A673 (cell line): ENCODE measurements around the gene ZP3. TPM values are rescaled to one million over a fixed set of nuclear protein-coding genes. Genes with fewer than 3 reads are reported as not detected.

Experiments used
- BruUV-seq: library from RNA; stranded (reverse); fragments of 400-500 nt; replicated peaks from 2 replicates; lab custom pipeline; 2021; lab: Mats Ljungman, UMichigan
- CTCF ChIA-PET: fragments of 300-600 bp; sonication (Branson Sonifier 250); formaldehyde crosslinking; loops from one replicate; lab custom pipeline; 2022; ENCODE audit warnings: antibody characterized with exemption; lab: Charles Lee
- POLR2A ChIA-PET: fragments of 300-600 bp; sonication (Branson Sonifier 250); formaldehyde crosslinking; loops from one replicate; lab custom pipeline; 2022; ENCODE audit warnings: antibody characterized with exemption; ENCODE audit not compliant: low non-redundant PET; lab: Charles Lee
- DNase-seq: peaks from one replicate; pipeline ENCODE4 v3.0.0-alpha.2; 2015; ENCODE audit warnings: low spot score
- H3K27ac ChIP-seq: fragments of 200-600 bp; sonication (generic); 2 replicates; pipeline ENCODE4 v1.5.1; 2016; ENCODE audit warnings: mixed run types, low read depth, mild to moderate bottlenecking, mixed read lengths, antibody characterized with exemption, low read length; ENCODE audit not compliant: poor library complexity, severe bottlenecking
- H3K27me3 ChIP-seq: fragments of 200-600 bp; sonication (generic); replicated peaks from 2 replicates; pipeline ENCODE4 v1.6.1; 2017; ENCODE audit warnings: mixed run types, low read depth, mild to moderate bottlenecking, mixed read lengths, antibody characterized with exemption, low read length; ENCODE audit not compliant: insufficient read depth, poor library complexity
- H3K36me3 ChIP-seq: fragments of 200-600 bp; sonication (generic); 2 replicates; pipeline ENCODE4 v1.6.1; 2016; ENCODE audit warnings: mixed run types, mild to moderate bottlenecking, mixed read lengths, antibody characterized with exemption, low read length; ENCODE audit not compliant: insufficient read depth, poor library complexity, severe bottlenecking
- H3K4me1 ChIP-seq: fragments of 200-600 bp; sonication (generic); 2 replicates; pipeline ENCODE4 v1.6.1; 2017; ENCODE audit warnings: mixed run types, mild to moderate bottlenecking, mixed read lengths, antibody characterized with exemption, low read length; ENCODE audit not compliant: insufficient read depth, poor library complexity, severe bottlenecking
- H3K4me3 ChIP-seq: fragments of 200-600 bp; sonication (generic); 2 replicates; pipeline ENCODE4 v1.5.1; 2016; ENCODE audit warnings: low read depth, mixed run types, mild to moderate bottlenecking, mixed read lengths, low read length; ENCODE audit not compliant: poor library complexity, severe bottlenecking
- H3K9me3 ChIP-seq: fragments of 200-600 bp; sonication (generic); 2 replicates; pipeline ENCODE4 v1.6.1; 2016; ENCODE audit warnings: mixed run types, low read depth, mild to moderate bottlenecking, mixed read lengths, antibody characterized with exemption, low read length; ENCODE audit not compliant: poor library complexity, severe bottlenecking
- CTCF ChIP-seq: fragments of 300-800, 200-600 bp; sonication (generic); conservative IDR thresholded peaks from 2 replicates; pipeline ENCODE4 v1.5.1; 2017; ENCODE audit warnings: low read depth, mild to moderate bottlenecking, antibody characterized with exemption, low read length, moderate library complexity, mixed read lengths
- EZH2 ChIP-seq: fragments of 200-600 bp; sonication (generic); IDR thresholded peaks from 2 replicates; pipeline ENCODE4 v1.6.1; 2017; ENCODE audit warnings: borderline replicate concordance, low read depth, mild to moderate bottlenecking, mixed read lengths, antibody characterized with exemption, low read length; ENCODE audit not compliant: poor library complexity, severe bottlenecking
- intact Hi-C: fragments of 100-400 bp; cut with micrococcal nuclease; formaldehyde crosslinking; loops from one replicate; pipeline ENCODE4 v1.10.0; 2022; ENCODE audit not compliant: unreplicated experiment
- total RNA-seq: library from RNA; stranded (reverse); gene quantifications from 2 replicates; pipeline ENCODE4 v1.2.3, GENCODE V29; 2021

The ZP3 gene
- total RNA-seq, 1 experiment from 2014 or later: 9.4 TPM

DNA sequence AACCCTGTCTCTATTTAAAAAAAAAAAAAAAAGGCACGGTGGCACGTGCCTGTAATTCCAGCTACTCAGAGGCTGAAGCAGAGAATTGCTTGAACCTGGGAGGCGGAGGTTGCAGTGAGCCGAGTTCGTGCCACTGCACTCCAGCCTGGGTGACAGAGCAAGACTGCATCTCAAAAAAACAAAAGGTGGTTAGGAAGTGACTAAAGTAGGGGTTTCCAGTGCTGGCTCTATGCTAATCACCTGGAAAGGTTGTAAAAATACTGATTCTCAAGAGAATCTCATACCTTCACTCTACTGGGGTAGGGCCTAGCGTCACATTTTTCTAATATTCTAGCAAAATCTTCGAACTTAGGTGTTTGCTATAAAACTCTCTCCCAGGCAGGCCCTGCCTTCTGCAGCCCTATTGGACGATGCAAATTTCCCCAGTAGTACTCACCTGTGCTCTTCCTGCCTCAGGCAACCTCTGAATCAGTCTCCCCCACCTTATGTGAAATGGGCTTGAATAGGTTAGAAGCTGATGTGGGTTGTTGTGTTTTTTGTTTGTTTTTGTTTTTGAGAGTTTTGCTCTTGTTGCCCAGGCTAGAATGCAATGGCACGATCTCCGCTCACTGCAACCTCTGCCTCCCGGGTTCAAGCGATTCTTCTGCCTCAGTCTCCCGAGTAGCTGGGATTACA lies 3.5 kb downstream of the ZP3 start:
- peaks cover 3% of the 10 kb centered on the region for H3K4me1 ChIP-seq
- H3K9me3 ChIP-seq: no peaks in the 10 kb centered on the region
- intact Hi-C loops: no loop called here
- H3K27me3 ChIP-seq: no peaks in the 10 kb centered on the region
- no peak for TF ChIP-seq EZH2
- no peak for TF ChIP-seq CTCF
- H3K4me3 ChIP-seq: no peak overlapping the region
- POLR2A ChIA-PET: interaction anchor here (0.5 kb wide), 1 partner anchor 13 kb away, joined by 12 read pairs; no protein-coding TSS in a partner anchor
- DNase-seq: no peak
- BruUV-seq: no TSS peak
- CTCF ChIA-PET: no interaction called here
- H3K27ac ChIP-seq: no peak overlapping the region
- H3K36me3 ChIP-seq: no peaks in the 10 kb centered on the region

DNA sequence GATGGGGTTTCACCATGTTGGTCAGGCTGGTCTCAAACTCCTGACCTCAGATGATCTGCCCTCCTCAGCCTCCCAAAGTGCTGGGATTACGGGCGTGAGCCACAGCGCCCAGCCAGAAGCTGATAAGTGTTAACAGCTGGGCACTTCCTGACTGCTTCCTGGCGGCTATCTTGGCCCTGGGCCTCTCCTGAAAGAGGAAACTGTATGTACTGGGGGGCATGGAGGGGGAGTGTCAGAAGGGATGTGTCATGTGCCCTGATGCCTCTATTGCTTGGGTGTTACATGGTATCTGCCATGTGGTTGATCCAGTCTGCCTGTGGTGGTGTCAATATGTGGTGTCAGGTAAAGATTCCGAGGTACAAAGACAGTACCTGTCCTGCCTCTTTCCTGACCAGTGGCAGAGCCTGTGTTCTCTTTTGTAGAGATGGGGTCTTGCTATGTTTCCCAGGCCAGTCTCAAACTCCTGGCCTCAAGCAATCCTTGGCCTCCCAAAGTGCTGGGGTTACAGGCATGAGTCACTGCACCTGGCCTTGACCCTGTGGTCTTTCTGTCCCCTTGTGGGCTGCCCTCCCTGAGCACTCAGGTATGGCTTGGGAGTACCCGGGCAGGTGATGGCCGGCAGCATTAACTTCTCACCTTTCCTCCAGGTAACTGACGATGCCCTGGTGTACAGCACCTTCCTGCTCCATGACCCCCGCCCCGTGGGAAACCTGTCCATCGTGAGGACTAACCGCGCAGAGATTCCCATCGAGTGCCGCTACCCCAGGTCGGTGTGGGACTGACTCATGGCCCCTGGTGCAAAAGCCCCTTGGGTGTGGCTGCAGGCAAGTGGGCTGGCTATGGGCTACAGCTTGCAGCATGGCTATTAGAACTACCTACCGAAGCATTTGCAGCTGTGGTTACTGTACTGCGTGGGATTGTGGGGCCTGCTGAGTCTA lies 4.4 kb downstream of the ZP3 start:
- BruUV-seq: no TSS peak
- Histone ChIP-seq H3K36me3 (no peaks in the 10 kb centered on the region), H3K4me3 (no peak overlapping the region), H3K27me3 (no peaks in the 10 kb centered on the region), H3K4me1 (no peaks in the 10 kb centered on the region), H3K9me3 (no peaks in the 10 kb centered on the region), H3K27ac (no peak overlapping the region)
- DNase-seq: peak; percentile 73
- POLR2A ChIA-PET: interaction anchor here (0.5 kb wide), 1 partner anchor 14 kb away, joined by 12 read pairs; no protein-coding TSS in a partner anchor
- intact Hi-C loops: no loop called here
- TF ChIP-seq EZH2: no peak
- no peak for TF ChIP-seq CTCF
- CTCF ChIA-PET: no interaction called here

GRCh38 chr7:76430211-76430610 lies 5.5 kb downstream of the ZP3 start:
- intact Hi-C loops: no loop called here
- Histone ChIP-seq H3K36me3 (no peaks in the 10 kb centered on the region), H3K9me3 (no peaks in the 10 kb centered on the region), H3K4me3 (no peak overlapping the region), H3K27ac (no peak overlapping the region), H3K27me3 (no peaks in the 10 kb centered on the region), H3K4me1 (no peaks in the 10 kb centered on the region)
- TF ChIP-seq CTCF (no peak), EZH2 (no peak)
- CTCF ChIA-PET: no interaction called here
- no peak for DNase-seq
- POLR2A ChIA-PET: no interaction called here
- BruUV-seq: no TSS peak
